ENCODE results near the gene FCN1. TPM values are rescaled to one million over a fixed set of nuclear protein-coding genes. Genes with fewer than 3 reads are reported as not detected.

The FCN1 gene
- total RNA-seq, 4 donors from 2014 or later = 0.16 to 0.42 (median 0.34) TPM

DNA sequence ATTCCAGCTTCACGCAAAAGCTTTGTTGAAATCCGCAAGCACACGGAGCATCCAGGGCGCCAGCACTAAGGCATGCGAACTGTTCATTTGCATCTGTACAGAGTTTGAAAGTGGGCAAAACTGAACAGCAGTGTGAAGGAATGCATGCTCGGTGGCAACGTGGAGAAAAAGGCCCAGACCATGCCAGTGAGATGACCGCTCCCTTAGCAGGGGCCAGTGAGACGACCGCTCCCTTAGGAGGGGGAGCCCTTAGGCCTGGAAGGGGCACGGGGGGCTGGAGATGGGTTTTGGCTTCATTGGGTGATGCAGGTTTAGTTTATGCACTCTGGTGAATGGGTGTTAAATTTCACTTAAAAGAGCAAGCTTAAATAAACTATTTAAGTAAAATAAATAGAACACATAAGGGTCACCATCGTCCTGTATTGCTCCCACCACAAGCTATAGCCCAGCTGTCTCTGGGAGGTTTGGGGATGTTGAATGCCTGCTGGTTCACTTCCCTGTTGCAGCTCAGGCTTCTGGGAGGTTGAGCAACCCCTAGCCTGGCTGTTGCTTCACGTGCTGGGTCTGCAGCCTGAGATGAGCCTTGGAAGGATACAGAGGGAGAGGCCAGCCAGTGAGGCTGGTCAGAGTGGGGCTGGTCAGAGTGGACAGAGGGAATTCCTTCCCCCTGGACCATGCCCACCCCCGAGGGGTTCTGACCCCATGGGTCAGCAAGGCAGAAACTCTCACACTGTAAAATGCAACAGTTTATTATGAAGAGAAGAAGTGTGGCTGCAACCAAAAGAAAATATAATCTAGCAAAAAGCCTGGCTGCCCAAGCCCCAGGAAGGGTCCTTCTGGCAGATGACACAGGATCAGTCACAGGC is 4.6 kb upstream of the FCN1 start:
- Histone ChIP-seq H3K4me1 (no peaks in the 10 kb centered on the region), H3K27ac (no peak overlapping the region), H3K27me3 (peaks cover 13% of the 10 kb centered on the region), H3K4me3 (no peak overlapping the region), H3K9me3 (no peaks in the 10 kb centered on the region), H3K36me3 (no peaks in the 10 kb centered on the region)
- DNase-seq (ENCODE audit: low spot score in 2 of 2) = peak in 1 of 2 donors; percentile 63
- WGBS = 78% methylated on average over 14 of the region's 14 CpGs
- no peak for TF ChIP-seq EP300 (IDR thresholded peaks at IDR 0.05)
- TF ChIP-seq POLR2A (IDR thresholded peaks at IDR 0.05) = no peak
- TF ChIP-seq, protein P1, sequence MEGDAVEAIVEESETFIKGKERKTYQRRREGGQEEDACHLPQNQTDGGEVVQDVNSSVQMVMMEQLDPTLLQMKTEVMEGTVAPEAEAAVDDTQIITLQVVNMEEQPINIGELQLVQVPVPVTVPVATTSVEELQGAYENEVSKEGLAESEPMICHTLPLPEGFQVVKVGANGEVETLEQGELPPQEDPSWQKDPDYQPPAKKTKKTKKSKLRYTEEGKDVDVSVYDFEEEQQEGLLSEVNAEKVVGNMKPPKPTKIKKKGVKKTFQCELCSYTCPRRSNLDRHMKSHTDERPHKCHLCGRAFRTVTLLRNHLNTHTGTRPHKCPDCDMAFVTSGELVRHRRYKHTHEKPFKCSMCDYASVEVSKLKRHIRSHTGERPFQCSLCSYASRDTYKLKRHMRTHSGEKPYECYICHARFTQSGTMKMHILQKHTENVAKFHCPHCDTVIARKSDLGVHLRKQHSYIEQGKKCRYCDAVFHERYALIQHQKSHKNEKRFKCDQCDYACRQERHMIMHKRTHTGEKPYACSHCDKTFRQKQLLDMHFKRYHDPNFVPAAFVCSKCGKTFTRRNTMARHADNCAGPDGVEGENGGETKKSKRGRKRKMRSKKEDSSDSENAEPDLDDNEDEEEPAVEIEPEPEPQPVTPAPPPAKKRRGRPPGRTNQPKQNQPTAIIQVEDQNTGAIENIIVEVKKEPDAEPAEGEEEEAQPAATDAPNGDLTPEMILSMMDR (IDR thresholded peaks at IDR 0.05) = no peak

DNA sequence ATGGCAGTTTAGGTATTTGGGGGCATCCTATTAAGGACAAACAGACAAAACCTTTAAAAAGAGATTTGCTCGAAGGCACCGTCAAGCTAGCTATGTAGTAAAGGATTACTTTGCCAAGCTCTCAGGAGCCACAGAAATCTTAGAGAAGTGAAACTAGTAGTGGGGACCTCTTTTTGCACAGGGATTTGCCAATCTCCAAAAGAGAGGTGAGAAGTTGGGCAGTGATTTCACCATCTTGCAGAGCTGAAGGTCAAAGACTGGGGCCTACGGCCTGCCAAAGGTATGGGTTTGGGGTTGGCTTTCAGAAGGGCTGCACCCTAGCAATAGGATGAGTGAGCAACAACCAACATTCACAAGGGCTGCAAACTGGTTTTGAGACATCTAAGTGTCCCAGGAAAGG is 1.6 kb upstream of the FCN1 start:
- TF ChIP-seq, protein P1 (IDR thresholded peaks at IDR 0.05) = no peak
- H3K36me3 ChIP-seq = no peaks in the 10 kb centered on the region
- WGBS = 83% methylated on average over 3 of the region's 3 CpGs

DNA sequence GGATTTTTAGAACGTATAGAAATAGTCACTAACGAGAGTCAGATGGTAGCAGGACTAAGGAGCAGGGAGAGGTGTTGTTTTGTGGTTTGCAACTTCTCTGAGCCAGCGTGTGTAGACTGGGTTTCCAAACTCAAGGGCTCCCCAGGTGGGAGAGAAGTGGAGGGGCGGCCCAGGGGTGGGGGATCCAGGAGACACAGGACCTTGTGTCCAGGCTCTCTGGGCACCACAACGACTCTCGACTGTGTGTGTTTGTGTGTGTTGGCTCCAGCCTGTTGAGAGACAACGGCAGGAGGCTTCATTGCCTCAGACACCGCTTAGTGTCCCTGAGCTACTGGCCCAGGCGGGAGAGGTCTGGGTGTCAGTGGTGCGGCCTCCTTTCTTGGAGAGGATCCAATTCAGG is 934 bp upstream of the FCN1 start:
- no peak for DNase-seq (ENCODE audit: low spot score in 2 of 2)

More for the DNA sequence above, 1.6 kb upstream of the FCN1 start:
- Histone ChIP-seq H3K27me3 (peaks cover 31% of the 10 kb centered on the region), H3K27ac (no peak overlapping the region), H3K4me1 (no peaks in the 10 kb centered on the region), H3K9me3 (no peaks in the 10 kb centered on the region), H3K4me3 (no peak overlapping the region)
- no peak for DNase-seq (ENCODE audit: low spot score in 2 of 2)

DNA sequence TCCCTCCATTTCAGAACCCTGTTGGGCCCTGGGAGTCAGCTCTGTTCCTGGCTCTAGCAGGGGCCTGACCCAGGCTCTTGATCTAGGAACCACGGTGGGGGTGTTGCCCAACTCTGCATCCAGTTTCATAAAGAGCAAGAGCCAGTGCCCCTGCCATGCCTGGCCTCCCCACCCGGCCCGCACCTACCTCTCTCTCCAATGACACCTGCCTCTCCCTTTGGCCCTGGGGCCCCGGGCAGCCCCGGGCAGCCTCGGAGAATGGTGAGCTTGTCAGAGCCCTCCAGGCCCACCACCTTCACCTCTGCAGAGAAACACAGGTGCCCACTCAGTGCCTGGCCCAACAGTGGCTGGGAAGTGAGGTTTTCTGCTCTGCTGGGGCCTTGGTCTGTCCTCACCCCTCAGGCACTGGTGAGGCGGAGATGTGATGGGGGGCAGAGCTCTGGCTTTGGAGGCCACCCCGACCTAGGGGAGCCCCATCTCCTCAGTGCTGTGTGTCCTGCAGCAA is 1.5 kb downstream of the FCN1 start:
- DNase-seq (ENCODE audit: low spot score in 2 of 2) = no peak
- no peak for TF ChIP-seq POLR2A (IDR thresholded peaks at IDR 0.05)
- TF ChIP-seq EP300 (IDR thresholded peaks at IDR 0.05) = no peak
- TF ChIP-seq, protein P1 (IDR thresholded peaks at IDR 0.05) = no peak
- TF ChIP-seq POLR2AphosphoS5 (IDR thresholded peaks at IDR 0.05) = no peak
- H3K4me3 ChIP-seq = no peak overlapping the region
- H3K4me1 ChIP-seq = no peaks in the 10 kb centered on the region
- H3K9me3 ChIP-seq = no peaks in the 10 kb centered on the region
- peaks cover 46% of the 10 kb centered on the region for H3K27me3 ChIP-seq
- no peak overlapping the region for H3K27ac ChIP-seq
- no peaks in the 10 kb centered on the region for H3K36me3 ChIP-seq
- WGBS = 81% methylated on average over 2 of the region's 8 CpGs

More for the DNA sequence above, 934 bp upstream of the FCN1 start:
- H3K27me3 ChIP-seq = peaks cover 34% of the 10 kb centered on the region
- H3K4me3 ChIP-seq = no peak overlapping the region
- TF ChIP-seq POLR2A (IDR thresholded peaks at IDR 0.05) = no peak
- no peak for TF ChIP-seq EP300 (IDR thresholded peaks at IDR 0.05)
- no peak for TF ChIP-seq POLR2AphosphoS5 (IDR thresholded peaks at IDR 0.05)
- TF ChIP-seq, protein P1 (IDR thresholded peaks at IDR 0.05) = no peak
- WGBS = 86% methylated on average over 6 of the region's 10 CpGs
- no peaks in the 10 kb centered on the region for H3K4me1 ChIP-seq
- no peaks in the 10 kb centered on the region for H3K36me3 ChIP-seq
- H3K27ac ChIP-seq = no peak overlapping the region
- no peaks in the 10 kb centered on the region for H3K9me3 ChIP-seq
